Spleen (tissue), 7 donors: ENCODE results near the gene ZMYND15.

ENCODE experiments used
- POLR2A ChIP-seq, 3 donors: fragments of 450-650 bp; IDR thresholded peaks; one replicate each; pipeline ENCODE4 v1.5.1; 2017; ENCODE audit warnings: antibody characterized with exemption in 3 of 3, mild to moderate bottlenecking in 1 of 3
- POLR2AphosphoS5 ChIP-seq, 3 donors: sonication (generic); formaldehyde crosslinking; IDR thresholded peaks; one replicate each; pipeline ENCODE4 v1.5.1; 2017; ENCODE audit warnings: antibody characterized with exemption in 3 of 3
- TF ChIP-seq, protein P1 (sequence below), 11 experiments: fragments of 200-600 bp in 7 of 11; fragments of 450-650 bp in 4 of 11; sonication (generic) in 4 of 11; IDR thresholded peaks in 8 of 11; conservative IDR thresholded peaks in 3 of 11; 1 replicate in 7 of 11; 2 replicates in 4 of 11; pipeline versions ENCODE4 v1.4.0 to v1.8.0; 2016 to 2021; ENCODE audit warnings: antibody characterized with exemption in 11 of 11, inconsistent platforms in 4 of 11, mild to moderate bottlenecking in 1 of 11
- donor health status: DM: no; HTN: no; CAD: no; lungs with moderate emphysema.
- donor health status: DM: no; HTN: no; CAD: no.
- donor health status: DM: no; HTN: no; CAD: no.

DNA sequence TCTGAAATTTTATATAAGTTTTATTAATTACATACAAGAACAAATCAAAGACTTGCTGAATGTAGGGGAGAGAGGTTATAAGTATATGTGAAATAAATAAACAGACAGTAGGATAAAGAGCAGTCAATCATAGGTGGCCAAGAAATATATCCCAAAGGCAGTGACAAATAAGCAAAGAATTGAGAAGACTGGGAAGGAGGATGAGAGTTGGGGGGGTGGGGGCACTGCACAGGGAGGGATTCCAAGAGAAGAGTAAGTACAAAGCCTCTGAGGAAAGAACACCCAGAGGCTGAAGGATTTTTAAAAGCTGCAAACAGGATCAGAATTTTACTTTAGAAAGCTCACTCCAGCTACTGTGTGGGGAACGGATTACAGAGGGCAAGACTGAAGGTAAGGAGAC, 38.5 kb upstream of the ZMYND15 start:
- TF ChIP-seq, protein P1, sequence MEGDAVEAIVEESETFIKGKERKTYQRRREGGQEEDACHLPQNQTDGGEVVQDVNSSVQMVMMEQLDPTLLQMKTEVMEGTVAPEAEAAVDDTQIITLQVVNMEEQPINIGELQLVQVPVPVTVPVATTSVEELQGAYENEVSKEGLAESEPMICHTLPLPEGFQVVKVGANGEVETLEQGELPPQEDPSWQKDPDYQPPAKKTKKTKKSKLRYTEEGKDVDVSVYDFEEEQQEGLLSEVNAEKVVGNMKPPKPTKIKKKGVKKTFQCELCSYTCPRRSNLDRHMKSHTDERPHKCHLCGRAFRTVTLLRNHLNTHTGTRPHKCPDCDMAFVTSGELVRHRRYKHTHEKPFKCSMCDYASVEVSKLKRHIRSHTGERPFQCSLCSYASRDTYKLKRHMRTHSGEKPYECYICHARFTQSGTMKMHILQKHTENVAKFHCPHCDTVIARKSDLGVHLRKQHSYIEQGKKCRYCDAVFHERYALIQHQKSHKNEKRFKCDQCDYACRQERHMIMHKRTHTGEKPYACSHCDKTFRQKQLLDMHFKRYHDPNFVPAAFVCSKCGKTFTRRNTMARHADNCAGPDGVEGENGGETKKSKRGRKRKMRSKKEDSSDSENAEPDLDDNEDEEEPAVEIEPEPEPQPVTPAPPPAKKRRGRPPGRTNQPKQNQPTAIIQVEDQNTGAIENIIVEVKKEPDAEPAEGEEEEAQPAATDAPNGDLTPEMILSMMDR (IDR thresholded peaks at IDR 0.05 in 8 of 11, conservative IDR thresholded peaks at IDR 0.05 in 3 of 11) = no peak
- TF ChIP-seq POLR2A (IDR thresholded peaks at IDR 0.05) = no peak
- no peak for TF ChIP-seq POLR2AphosphoS5 (IDR thresholded peaks at IDR 0.05)
